HG02840 (cell line): ENCODE measurements around the gene PTPRF.

Experiments used
- ATAC-seq: cut with Tn5 transposase; IDR thresholded peaks from one replicate; pipeline ENCODE4 v1.9.1; 2021; ENCODE audit warnings: mild to moderate bottlenecking, moderate library complexity, moderate number of reproducible peaks; ENCODE audit not compliant: unreplicated experiment, low FRiP score

The PTPRF gene

GRCh38 chr1:43650310-43651085, 119.8 kb downstream of the PTPRF start:
- ATAC-seq = peak; percentile 68

- no peak for ATAC-seq
Observed at GRCh38 chr1:43651188-43651587, 120.5 kb downstream of the PTPRF start.

GRCh38 chr1:43651902-43652301, 121.2 kb downstream of the PTPRF start:
- no peak for ATAC-seq

GRCh38 chr1:43653339-43653738, 122.7 kb downstream of the PTPRF start:
- no peak for ATAC-seq

- ATAC-seq = no peak
Observed at GRCh38 chr1:43653893-43654292, 123.2 kb downstream of the PTPRF start.

GRCh38 chr1:43655953-43656352, 125.3 kb downstream of the PTPRF start:
- no peak for ATAC-seq

- ATAC-seq = no peak
Observed at GRCh38 chr1:43659212-43660166, 128.8 kb downstream of the PTPRF start.

GRCh38 chr1:43660355-43660754, 129.7 kb downstream of the PTPRF start:
- ATAC-seq = no peak

GRCh38 chr1:43664369-43664768, 133.7 kb downstream of the PTPRF start:
- no peak for ATAC-seq

- ATAC-seq = no peak
Observed at GRCh38 chr1:43666608-43667007, 135.9 kb downstream of the PTPRF start.

- no peak for ATAC-seq
Observed at GRCh38 chr1:43668956-43669355, 138.3 kb downstream of the PTPRF start.

GRCh38 chr1:43669878-43670277, 139.2 kb downstream of the PTPRF start:
- no peak for ATAC-seq

GRCh38 chr1:43671193-43671592, 140.5 kb downstream of the PTPRF start:
- ATAC-seq = no peak

- no peak for ATAC-seq
Observed at GRCh38 chr1:43671626-43672330, 141.1 kb downstream of the PTPRF start.

- ATAC-seq = no peak
Observed at GRCh38 chr1:43673261-43673660, 142.6 kb downstream of the PTPRF start.
